ENCODE measurements around the gene BICD2. TPM values are rescaled to one million over a fixed set of nuclear protein-coding genes. Genes with fewer than 3 reads are reported as not detected.
A peak's percentile ranks its signal among the peaks of the same experiment; 100 is the strongest.
"Not testable (repeated sequence)": the region's sequence is repeated elsewhere in the genome, so short reads cannot be mapped to it uniquely, and the experiment has no call there.

BICD2 gene
- total RNA-seq, 1 experiment from 2014 or later: 43.1 TPM

DNA sequence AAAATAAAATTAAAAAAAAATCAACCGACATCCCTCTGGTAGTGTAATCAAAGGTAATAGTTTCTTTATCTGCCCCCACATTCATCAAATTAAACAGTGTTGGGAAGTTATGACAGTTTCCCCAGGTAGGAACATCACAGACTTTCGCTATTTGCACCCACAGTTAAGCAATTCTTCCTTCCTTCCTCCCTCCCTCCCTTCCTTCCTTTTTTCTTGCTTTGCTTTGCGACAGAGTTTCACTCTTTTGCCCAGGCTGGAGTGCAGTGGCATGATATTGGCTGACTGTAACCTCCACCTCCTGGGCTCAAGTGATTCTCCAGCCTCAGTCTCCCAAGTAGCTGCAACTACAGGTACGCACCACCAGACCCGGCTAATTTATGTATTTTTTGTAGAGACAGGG is 10.8 kb upstream of the BICD2 start:
- in situ Hi-C loops (cut with HindIII; ENCODE audit: low pct_unique_long_range_greater_than_20kb, low sequenced_read_pairs): no loop called here
- DNase-seq (ENCODE audit: low read depth, low spot score): no peak

DNA sequence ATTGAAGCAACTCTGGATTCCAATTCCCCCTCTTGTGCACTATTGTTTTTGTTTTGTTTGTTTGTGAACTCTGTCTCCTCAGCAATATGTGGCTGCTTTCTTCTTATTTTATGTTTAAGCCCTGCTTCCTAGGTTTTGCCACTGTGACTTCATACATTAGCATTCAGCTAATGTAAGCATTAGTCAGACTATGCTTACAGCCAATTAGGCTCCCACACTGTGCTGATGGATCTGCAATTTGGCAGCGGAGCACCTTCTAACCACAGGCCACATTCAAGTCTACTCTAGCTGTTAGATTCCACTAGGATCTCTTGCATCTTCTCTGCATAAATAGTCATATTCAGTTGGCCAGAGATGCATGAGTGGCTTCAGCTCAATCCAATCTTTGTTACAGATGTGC is 9.6 kb upstream of the BICD2 start:
- no peak for DNase-seq (ENCODE audit: low read depth, low spot score)
- in situ Hi-C loops (cut with HindIII; ENCODE audit: low pct_unique_long_range_greater_than_20kb, low sequenced_read_pairs): no loop called here

DNA sequence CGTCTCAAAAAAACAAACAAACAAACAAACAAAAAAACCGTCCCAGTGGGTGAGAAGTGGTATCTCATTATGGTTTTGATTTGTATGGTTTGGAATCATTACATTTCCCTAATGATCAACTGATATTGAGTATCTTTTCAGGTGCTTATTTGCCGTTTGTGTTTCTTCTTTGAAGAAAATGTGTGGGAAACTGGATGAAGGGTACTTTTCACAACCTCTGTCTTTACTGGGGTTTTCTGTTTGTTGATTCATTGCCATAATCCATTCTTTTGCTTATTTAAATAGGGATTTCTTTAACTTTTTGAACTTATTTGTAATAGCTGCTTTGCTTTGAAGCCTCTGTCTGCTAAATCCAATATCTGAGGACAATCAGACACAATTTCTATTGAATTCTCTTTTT is 9.2 kb upstream of the BICD2 start:
- in situ Hi-C loops (cut with HindIII; ENCODE audit: low pct_unique_long_range_greater_than_20kb, low sequenced_read_pairs): no loop called here
- DNase-seq (ENCODE audit: low read depth, low spot score): no peak

DNA sequence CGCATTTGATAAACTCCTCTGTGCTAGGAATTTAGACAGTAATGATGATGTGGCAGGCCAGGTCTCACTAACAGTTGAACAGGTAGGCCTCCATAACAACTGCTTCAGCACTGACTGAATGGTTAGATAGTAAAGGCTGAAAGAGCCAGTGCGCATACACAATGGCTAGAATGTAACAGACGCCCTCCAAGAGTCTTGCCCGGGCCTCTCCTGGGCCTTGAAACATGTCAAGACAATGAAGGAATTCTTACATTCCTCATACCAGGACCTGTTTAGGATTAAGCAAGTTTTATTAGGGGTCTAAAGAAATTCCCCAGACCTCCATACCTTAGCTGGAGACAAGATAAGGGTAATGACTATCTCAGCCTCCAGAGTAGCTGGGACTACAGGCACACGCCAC is 6.7 kb upstream of the BICD2 start:
- no peak for DNase-seq (ENCODE audit: low read depth, low spot score)
- in situ Hi-C loops (cut with HindIII; ENCODE audit: low pct_unique_long_range_greater_than_20kb, low sequenced_read_pairs): no loop called here

DNA sequence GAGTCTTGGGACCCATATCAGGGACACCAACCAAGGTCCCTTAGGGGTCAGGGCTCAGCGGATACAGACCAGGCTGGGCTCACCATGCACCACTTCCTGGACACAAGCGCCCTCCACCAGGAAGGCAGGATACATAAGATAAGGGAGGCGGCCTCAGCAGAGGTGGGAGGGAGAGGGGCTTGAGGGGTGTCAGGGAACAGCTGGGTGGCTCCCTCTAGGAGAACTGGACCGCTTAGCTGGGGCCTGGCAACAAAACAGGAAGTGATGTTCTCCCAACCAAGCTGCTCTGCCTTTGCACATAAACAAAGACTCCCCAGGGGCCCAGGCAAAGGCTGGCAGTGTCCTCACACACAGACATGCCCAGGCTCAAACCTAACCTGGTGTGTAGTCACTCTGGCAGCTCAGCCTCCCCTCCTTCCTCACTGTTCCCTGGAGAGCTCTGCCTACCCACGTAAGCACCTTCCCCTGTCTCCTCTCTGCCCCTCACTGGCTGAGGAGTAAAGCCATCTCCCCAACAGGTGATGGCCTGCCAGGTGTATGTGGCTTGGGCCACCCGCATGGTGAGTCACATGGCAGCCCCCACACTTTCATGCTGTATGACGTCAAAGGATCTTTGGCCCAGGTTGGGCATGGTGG is 5.8 kb upstream of the BICD2 start:
- no peak for DNase-seq (ENCODE audit: low read depth, low spot score)
- in situ Hi-C loops (cut with HindIII; ENCODE audit: low pct_unique_long_range_greater_than_20kb, low sequenced_read_pairs): no loop called here

DNA sequence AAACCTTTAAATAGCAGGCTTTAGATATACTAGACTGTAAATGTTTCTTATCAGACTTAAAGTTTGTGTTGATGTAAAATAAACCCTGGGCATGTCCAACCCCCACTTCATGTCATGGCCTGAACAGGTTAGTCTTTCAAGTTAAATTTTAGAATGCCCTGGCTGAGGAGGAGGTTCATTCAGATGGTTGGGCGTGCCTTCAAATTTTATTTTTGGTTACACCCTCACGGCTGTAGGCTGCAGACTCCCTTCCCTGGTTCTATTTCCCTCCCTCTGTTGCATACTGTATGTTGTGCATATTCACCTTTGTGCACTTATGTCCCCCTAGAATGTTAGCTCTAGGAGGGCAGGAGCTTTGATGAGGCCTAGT is 5.3 kb upstream of the BICD2 start:
- in situ Hi-C loops (cut with HindIII; ENCODE audit: low pct_unique_long_range_greater_than_20kb, low sequenced_read_pairs): no loop called here
- no peak for DNase-seq (ENCODE audit: low read depth, low spot score)

DNA sequence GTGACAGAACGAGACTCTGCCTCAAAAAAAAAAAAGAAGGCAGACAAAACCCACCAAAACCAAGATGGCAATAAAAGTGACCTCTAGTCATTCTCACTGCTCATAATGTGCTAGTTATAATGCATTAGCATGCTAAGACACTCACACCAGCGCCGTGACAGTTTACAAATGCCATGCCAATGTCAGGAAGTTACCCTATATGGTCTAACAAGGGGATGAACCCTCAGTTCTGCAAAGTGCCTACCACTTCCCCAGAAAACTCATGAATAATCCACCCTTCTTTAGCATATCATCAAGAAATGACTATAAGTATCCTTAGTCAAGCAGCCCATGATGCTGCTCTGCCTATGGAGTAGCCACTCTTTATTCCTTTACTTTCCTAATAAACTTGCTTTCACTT is 4.7 kb upstream of the BICD2 start:
- in situ Hi-C loops (cut with HindIII; ENCODE audit: low pct_unique_long_range_greater_than_20kb, low sequenced_read_pairs): no loop called here
- DNase-seq (ENCODE audit: low read depth, low spot score): no peak

DNA sequence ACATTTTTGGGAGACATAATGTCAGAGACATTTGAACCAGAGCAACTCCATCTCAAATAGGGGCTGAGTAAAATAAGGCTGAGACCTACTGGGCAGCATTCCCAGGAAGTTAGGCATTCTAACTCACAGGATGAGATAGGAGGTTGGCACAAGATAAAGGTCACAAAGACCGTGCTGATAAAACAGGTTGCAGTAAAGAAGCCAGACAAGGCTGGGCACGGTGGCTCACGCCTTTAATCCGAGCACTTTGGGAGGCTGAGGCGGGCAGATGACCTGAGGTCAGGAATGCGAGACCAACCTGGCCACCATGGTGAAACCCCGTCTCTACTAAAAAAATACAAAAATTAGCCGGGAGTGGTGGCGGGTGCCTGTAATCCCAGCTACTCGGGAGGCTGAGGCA is 4.2 kb upstream of the BICD2 start:
- in situ Hi-C loops (cut with HindIII; ENCODE audit: low pct_unique_long_range_greater_than_20kb, low sequenced_read_pairs); DNase-seq (ENCODE audit: low read depth, low spot score): not testable (repeated sequence)

DNA sequence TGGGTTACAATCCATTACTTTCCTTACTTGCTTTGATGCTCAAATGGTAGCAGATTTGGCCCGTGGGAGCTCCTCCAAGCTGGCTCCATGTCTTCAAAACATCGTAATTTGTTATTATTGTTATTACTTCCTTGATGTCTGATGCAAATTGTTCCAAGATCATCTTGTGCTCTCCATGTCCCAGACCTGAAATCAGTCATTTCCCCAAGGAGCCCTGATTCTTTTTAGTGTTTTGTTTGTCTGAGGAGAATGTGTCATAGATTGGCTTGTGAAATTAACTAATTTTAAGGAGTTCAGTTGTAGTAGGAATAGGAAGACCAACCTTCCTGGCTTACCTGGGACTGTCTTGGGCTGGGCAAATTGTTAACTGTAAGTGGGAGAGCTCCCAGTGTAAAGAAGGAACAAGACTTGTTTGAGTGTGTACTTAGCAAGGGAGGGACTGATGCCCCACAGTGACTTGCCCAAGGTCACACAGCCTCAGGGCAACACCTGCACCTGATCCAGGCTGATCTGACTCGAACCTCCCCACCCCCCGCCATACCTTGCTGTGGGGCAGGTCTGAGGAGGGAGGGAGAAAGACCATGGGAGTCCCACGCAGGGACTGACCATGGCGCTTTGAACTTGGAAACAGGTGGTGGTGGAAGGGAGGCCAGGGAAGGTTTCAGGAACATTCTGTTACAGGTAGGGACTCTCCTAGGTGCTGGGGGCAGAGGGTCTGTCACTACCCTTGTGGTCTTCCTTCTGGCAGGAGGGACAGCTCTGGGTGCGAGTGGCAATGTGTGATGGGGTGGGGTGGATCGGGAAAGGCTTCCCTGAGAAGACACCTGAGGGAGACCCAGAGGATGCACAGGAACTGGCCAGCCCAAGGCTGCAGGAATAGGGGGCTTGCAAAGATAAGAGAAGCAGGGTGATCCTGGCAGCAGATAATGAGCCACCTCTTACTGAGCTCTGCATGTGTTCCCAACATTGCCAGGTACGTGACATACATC is 2.7 kb upstream of the BICD2 start:
- in situ Hi-C loops (cut with HindIII; ENCODE audit: low pct_unique_long_range_greater_than_20kb, low sequenced_read_pairs): no loop called here
- no peak for DNase-seq (ENCODE audit: low read depth, low spot score)

DNA sequence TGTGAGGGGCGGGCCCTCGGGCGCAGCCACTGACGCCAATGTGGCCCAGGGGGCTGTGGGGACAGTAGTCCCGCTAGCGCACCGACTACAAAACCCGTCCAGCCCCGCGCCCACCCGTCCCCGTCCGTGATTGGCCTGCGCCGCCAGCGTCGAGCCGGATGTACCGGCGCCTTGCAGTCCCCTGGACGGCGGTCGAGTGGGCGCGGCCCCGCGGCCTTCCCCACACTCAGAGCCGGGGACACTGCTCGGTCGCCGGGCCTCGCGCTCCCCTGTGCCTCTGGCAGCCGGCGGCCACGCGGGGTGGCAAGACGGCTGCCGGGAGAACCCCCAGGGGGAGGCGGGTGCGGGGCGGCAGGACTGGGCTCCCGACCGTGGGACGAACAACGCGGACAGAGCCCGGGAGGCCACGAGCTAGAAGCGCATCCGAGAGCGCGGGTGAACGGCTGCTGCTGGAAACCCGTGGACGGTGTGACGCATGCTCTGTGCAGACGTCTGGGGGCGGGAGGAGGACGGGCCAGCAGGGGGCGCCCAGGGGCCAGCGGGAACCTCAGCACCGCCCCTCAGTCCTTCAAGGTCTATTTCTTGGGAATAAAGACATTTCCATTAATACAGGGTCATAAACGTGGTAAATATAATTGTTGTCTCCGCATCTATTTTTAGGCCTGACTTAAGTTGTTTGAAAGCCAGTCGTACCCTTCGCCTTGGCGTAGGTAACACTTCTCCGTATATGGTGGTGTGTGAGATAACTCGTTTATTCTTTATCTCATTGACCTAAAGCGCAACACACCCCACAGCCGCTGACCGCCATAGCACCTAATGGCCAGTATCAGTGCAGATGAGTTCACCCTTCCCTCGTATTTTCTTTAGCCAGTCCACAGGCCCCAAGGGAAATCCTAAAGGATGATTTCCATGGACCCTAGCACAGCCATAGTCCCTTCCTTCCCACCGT is 629 bp upstream of the BICD2 start:
- peak; percentile 96 for DNase-seq (ENCODE audit: low read depth, low spot score)
- in situ Hi-C loops (cut with HindIII; ENCODE audit: low pct_unique_long_range_greater_than_20kb, low sequenced_read_pairs): no loop called here

DNA sequence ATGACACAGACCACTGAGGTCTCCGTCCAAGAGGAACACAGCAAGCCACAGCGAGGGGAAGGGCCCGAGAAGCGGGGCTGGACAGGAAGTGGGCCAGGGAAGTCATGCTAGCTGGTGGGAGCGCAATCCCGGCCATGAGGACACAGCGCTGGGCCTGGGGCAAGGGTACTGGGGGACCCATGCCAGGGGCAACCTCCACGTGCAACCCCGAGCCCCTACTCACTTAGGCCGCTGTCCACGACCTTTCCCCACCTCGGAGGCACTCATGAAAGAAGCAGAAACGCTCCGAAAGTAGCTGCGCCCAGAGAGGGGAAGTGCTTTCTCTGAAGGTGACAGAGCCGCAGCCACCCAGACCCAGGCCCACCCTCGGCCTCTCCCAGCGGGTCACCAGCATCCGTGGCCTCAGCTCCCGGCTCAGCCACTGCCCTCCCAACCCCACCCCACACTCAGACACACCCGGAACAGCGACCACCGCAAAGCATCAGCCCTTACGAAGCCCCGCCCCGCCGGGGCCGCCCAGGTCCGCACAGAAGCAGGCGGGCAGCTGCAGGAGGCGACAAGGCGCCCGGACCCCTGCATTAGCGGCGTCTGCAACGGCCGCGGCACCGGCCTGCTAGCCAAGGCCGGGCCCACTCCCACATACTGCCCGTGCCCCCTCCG is 782 bp downstream of the BICD2 start:
- no peak for DNase-seq (ENCODE audit: low read depth, low spot score)
- in situ Hi-C loops (cut with HindIII; ENCODE audit: low pct_unique_long_range_greater_than_20kb, low sequenced_read_pairs): no loop called here

DNA sequence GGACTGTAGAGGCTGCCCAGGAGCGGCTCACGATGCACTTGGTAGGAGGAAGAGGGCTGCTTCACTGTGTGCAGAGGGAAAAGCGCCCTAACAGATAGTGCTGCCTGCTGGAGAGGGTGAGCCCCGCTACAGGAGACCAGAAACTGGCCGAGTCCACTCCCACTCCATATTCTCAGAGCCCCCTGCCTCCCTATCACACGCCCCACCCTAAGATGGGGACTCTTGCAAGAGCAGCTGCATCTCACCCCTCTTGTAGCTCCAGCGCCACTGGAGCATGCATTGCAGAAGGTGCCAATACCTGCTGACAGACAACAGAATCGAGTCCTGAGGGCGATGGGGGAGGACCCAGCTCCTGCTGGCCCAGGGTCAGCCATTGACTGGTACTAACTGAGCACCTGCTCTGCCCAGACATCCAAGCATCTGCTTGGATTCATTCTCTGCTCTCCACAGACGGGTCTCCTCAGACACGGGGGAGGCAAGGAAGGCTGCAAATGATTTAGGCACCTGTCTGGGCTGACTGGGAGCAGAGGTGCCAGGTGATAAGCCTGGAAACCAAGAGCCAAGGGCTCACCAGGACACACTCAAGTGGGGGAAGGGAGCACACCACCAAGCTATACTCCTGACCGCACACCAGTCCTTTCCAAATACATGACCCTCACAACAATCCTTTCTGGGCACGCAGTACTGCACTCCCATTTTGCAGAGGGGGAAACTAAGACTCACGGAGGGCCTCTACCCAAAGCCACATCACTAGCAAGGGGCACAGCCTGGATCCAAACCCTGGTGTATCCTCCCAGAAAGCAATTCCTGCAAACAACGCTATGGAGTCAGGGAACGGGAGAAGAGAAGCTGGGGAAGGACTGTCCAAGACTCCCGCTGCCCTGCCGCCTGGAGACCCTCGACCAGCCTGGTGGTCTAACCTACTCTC is 1.6 kb downstream of the BICD2 start:
- no peak for DNase-seq (ENCODE audit: low read depth, low spot score)
- in situ Hi-C loops (cut with HindIII; ENCODE audit: low pct_unique_long_range_greater_than_20kb, low sequenced_read_pairs): no loop called here

DNA sequence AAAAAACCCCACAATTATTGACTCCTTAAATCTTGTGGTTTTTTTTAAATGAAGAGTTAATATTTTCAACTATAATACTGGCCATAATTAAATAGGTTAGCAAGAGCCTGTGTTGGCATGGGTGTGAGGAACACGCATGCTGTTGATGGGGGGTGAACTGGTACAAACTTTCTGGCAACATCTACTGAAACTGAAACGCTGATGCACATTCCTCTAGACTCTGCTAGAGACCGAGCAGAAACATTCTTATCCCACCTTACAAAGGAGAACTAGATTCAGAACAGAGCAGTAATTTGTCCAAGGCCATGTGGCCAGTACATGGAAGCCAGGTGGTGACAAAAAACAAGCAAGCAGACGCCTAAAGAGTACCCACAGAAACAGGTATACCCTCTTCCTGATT is 2.4 kb downstream of the BICD2 start:
- no peak for DNase-seq (ENCODE audit: low read depth, low spot score)
- in situ Hi-C loops (cut with HindIII; ENCODE audit: low pct_unique_long_range_greater_than_20kb, low sequenced_read_pairs): no loop called here

DNA sequence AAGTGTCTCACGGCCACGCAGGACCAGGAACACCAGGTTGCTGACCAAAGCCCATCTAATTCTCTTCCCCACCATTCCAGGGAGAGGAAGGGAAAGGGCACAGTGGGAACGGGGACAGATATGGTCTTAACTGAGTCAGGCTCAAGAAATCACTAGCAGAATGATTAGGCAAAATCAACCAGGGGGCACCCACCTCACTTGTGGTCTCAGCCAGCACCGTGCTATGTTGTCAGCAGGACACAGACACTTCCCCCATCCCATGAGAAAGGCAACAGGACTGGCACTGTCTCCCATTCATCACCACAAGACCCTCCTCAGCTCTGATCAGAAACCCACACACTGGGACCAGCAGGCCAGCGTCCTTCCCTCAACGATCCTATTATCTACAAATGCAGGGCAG is 2.9 kb downstream of the BICD2 start:
- in situ Hi-C loops (cut with HindIII; ENCODE audit: low pct_unique_long_range_greater_than_20kb, low sequenced_read_pairs): no loop called here
- DNase-seq (ENCODE audit: low read depth, low spot score): no peak

DNA sequence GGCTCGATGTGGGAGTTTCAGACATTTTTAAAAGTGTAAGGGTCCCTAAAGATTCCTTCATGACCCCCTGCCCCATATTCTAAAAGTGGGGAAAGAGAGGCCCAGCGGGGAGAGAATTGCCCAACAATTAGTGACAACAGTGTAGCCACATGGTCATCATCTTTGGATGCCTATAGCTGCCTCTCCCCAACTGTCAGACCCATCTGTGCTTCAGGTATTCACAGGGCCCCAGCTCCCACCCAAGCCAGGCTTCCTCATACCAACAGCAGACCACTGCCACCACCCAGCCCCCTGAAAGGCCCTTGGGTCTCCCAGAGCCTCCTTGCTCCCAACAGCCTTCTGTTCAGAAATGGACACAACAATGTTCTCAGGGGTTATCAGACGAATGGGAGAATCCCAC is 4.1 kb downstream of the BICD2 start:
- in situ Hi-C loops (cut with HindIII; ENCODE audit: low pct_unique_long_range_greater_than_20kb, low sequenced_read_pairs): no loop called here

DNA sequence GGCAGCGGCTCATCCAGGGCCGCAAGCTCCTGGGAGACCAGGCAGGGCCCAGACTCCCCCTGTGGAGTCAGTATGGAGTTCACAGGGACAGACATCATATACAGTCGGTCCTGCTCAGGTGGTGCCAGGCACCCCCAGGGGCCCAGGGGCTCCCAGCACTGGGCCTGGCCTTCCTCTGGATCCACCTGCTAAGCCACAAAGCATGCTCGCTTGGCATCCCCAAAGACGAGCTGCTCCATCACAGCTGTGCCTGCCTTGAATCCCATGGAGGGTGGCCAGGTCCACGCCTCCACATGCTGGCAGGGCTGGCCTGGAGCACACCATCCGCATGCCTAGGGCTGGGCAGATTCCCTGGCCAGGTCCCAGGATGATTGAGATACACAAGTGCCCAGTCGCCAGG is 4.6 kb downstream of the BICD2 start:
- in situ Hi-C loops (cut with HindIII; ENCODE audit: low pct_unique_long_range_greater_than_20kb, low sequenced_read_pairs): no loop called here
- no peak for DNase-seq (ENCODE audit: low read depth, low spot score)

More for the DNA sequence above, 4.1 kb downstream of the BICD2 start:
- no peak for DNase-seq (ENCODE audit: low read depth, low spot score)

DNA sequence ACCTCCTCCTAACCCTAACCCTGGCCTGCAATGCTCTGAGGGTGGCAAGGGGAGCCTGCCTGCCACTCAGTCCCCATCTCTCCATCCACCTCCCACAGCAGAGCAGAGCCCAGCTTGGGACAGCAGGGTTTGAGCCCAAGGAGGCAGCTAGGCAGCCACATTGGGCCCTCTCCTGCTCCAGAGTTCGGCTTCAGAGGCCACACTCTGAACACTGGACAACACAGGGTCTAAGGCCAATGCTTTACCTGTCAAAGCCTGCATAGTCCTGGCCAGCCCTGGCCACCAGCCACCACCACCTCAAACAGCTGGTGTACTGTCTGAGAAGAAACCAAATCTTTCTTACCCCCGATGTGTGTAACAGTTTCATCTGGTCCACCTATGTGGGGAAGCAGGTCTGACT is 5.2 kb downstream of the BICD2 start:
- in situ Hi-C loops (cut with HindIII; ENCODE audit: low pct_unique_long_range_greater_than_20kb, low sequenced_read_pairs): no loop called here
- no peak for DNase-seq (ENCODE audit: low read depth, low spot score)

Measured in SK-MEL-5 (cell line).